SK-N-SH treated with all-trans-retinoic acid at 6 μM for 48 hours (cell line): Measurements from ENCODE around the gene SLC13A2.

Experiments
- ATAC-seq: fragments of 200-7000 bp; cut with Tn5 transposase; 3 replicates; pipeline ENCODE4 v1.9.1; 2020; ENCODE audit warnings: mild to moderate bottlenecking, moderate library complexity
- BACH2 ChIP-seq: fragments of 250-450 bp; sonication (Bioruptor Pico); IDR thresholded peaks from 2 replicates; pipeline ENCODE4 v1.9.0; 2021; ENCODE audit warnings: mild to moderate bottlenecking, borderline replicate concordance
- CREB5 ChIP-seq: fragments of 250-450 bp; sonication (Bioruptor Pico); IDR thresholded peaks from 2 replicates; pipeline ENCODE4 v1.5.1; 2020; ENCODE audit warnings: low read depth, mild to moderate bottlenecking, moderate library complexity
- CSDC2 ChIP-seq: fragments of 250-450 bp; sonication (Bioruptor Pico); IDR thresholded peaks from 2 replicates; pipeline ENCODE4 v1.5.0; 2020; ENCODE audit warnings: mild to moderate bottlenecking, moderate library complexity
- ESRRG ChIP-seq: fragments of 250-450 bp; sonication (Bioruptor Pico); IDR thresholded peaks from 2 replicates; pipeline ENCODE4 v1.6.1; 2021; ENCODE audit warnings: mild to moderate bottlenecking
- GLIS3 ChIP-seq: fragments of 250-450 bp; sonication (Bioruptor Pico); IDR thresholded peaks from 2 replicates; pipeline ENCODE4 v1.5.0; 2020; ENCODE audit warnings: mild to moderate bottlenecking, moderate library complexity
- ISL1 ChIP-seq: fragments of 250-450 bp; sonication (Bioruptor Pico); IDR thresholded peaks from 2 replicates; pipeline ENCODE4 v2.1.2; 2022; ENCODE audit warnings: mild to moderate bottlenecking, moderate library complexity
- OSR1 ChIP-seq: fragments of 250-450 bp; sonication (Bioruptor Pico); IDR thresholded peaks from 2 replicates; pipeline ENCODE4 v1.8.0; 2022; ENCODE audit warnings: moderate library complexity, mild to moderate bottlenecking, inconsistent platforms
- PATZ1 ChIP-seq: fragments of 250-450 bp; sonication (Bioruptor Pico); IDR thresholded peaks from 2 replicates; pipeline ENCODE4 v1.8.0; 2020; ENCODE audit warnings: mild to moderate bottlenecking, moderate library complexity, borderline replicate concordance
- PPARA ChIP-seq: fragments of 250-450 bp; sonication (Bioruptor Pico); IDR thresholded peaks from 2 replicates; pipeline ENCODE4 v1.5.0; 2020; ENCODE audit warnings: mild to moderate bottlenecking, borderline replicate concordance
- RARB ChIP-seq: fragments of 250-450 bp; sonication (Bioruptor Pico); IDR thresholded peaks from 2 replicates; pipeline ENCODE4 v1.8.0; 2021; ENCODE audit warnings: mild to moderate bottlenecking, moderate library complexity
- SNAI2 ChIP-seq: fragments of 250-450 bp; sonication (Bioruptor Pico); IDR thresholded peaks from 2 replicates; pipeline ENCODE4 v1.5.0; 2020; ENCODE audit warnings: mild to moderate bottlenecking, moderate library complexity
- TCF4 ChIP-seq: fragments of 250-450 bp; sonication (Bioruptor Pico); IDR thresholded peaks from 2 replicates; pipeline ENCODE4 v1.8.0; 2021; ENCODE audit warnings: mild to moderate bottlenecking, moderate library complexity, borderline replicate concordance
- TOX ChIP-seq: fragments of 250-450 bp; sonication (Bioruptor Pico); IDR thresholded peaks from 2 replicates; pipeline ENCODE4 v1.8.0; 2021; ENCODE audit warnings: mild to moderate bottlenecking, moderate library complexity, borderline replicate concordance
- TSHZ2 ChIP-seq: fragments of 250-450 bp; sonication (Bioruptor Pico); IDR thresholded peaks from 2 replicates; pipeline ENCODE4 v1.5.0; 2020; ENCODE audit warnings: mild to moderate bottlenecking, moderate library complexity
- ZC3H10 ChIP-seq: fragments of 250-450 bp; sonication (Bioruptor Pico); IDR thresholded peaks from 2 replicates; pipeline ENCODE4 v1.5.1; 2021; ENCODE audit warnings: mild to moderate bottlenecking, moderate library complexity
- ZFP3 ChIP-seq: fragments of 250-450 bp; sonication (Bioruptor Pico); IDR thresholded peaks from 2 replicates; pipeline ENCODE4 v1.5.0; 2020; ENCODE audit warnings: mild to moderate bottlenecking, moderate library complexity
- ZFP30 ChIP-seq: fragments of 450-650 bp; formaldehyde crosslinking; IDR thresholded peaks from 2 replicates; pipeline ENCODE4 v1.5.0; 2022; ENCODE audit warnings: mild to moderate bottlenecking, moderate library complexity
- ZNF565 ChIP-seq: fragments of 450-650 bp; formaldehyde crosslinking; conservative IDR thresholded peaks from 2 replicates; pipeline ENCODE4 v1.5.0; 2020; ENCODE audit warnings: low read depth, mild to moderate bottlenecking, moderate library complexity
- ZNF70 ChIP-seq: fragments of 450-650 bp; formaldehyde crosslinking; IDR thresholded peaks from 2 replicates; pipeline ENCODE4 v1.5.0; 2020; ENCODE audit warnings: mild to moderate bottlenecking, moderate library complexity
- ZNF8 ChIP-seq: fragments of 450-650 bp; formaldehyde crosslinking; IDR thresholded peaks from 2 replicates; pipeline ENCODE4 v1.5.0; 2020; ENCODE audit warnings: mild to moderate bottlenecking, moderate library complexity

Gene SLC13A2

GRCh38 chr17:28492352-28493310 lies 19.2 kb downstream of the SLC13A2 start:
- TF ChIP-seq ZFP3 (no peak), TSHZ2 (CRISPR knock-in tag) (no peak), PPARA (CRISPR knock-in tag) (no peak), RARB (CRISPR knock-in tag) (no peak), ZNF70 (CRISPR knock-in tag) (no peak), GLIS3 (CRISPR knock-in tag) (no peak), PATZ1 (CRISPR knock-in tag) (no peak), ZNF8 (no peak), TOX (no peak), ZFP30 (CRISPR knock-in tag) (no peak), OSR1 (CRISPR knock-in tag) (no peak), CREB5 (CRISPR knock-in tag) (no peak), CSDC2 (CRISPR knock-in tag) (no peak), BACH2 (CRISPR knock-in tag) (no peak), ESRRG (CRISPR knock-in tag) (no peak), TCF4 (CRISPR knock-in tag) (no peak)
- ATAC-seq, result no peak

- TF ChIP-seq PPARA (CRISPR knock-in tag), result no peak
- no peak for TF ChIP-seq ZNF70 (CRISPR knock-in tag)
- TF ChIP-seq ZNF8, result no peak
- no peak for TF ChIP-seq TCF4 (CRISPR knock-in tag)
- no peak for TF ChIP-seq ZFP30 (CRISPR knock-in tag)
- TF ChIP-seq SNAI2 (CRISPR knock-in tag), result no peak
- no peak for TF ChIP-seq TOX
- TF ChIP-seq CSDC2 (CRISPR knock-in tag), result no peak
- TF ChIP-seq ZNF565 (CRISPR knock-in tag), result no peak
- TF ChIP-seq ZFP3, result no peak
- TF ChIP-seq TSHZ2 (CRISPR knock-in tag), result no peak
- no peak for TF ChIP-seq BACH2 (CRISPR knock-in tag)
- TF ChIP-seq ISL1, result no peak
- no peak for TF ChIP-seq ZC3H10 (CRISPR knock-in tag)
- no peak for TF ChIP-seq OSR1 (CRISPR knock-in tag)
- no peak for ATAC-seq
Measured at GRCh38 chr17:28493460-28493859, 20.0 kb downstream of the SLC13A2 start.
